ENCODE results near the gene AHSG.

DNA sequence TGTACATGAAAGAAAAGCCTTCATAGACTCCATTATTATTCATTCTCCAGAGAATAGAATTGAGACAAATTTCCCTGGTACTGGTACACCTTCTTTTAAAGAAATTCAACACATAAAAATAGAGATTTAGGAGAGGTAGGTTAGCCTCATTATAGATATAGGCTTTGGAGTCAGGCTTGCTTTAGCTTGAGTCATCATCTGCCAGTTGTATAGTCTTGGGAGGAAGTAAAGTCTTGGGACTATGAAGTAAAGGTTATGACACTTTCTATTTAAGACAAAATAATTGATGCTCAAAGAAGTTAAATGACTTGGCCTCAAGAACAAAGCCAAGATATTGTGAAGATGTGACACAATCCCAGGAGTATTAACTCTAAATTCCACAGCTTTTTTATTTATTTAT is 57.3 kb downstream of the AHSG start:
- TF ChIP-seq POLR2A (IDR thresholded peaks at IDR 0.05) (no peak), CTCF (IDR thresholded peaks at IDR 0.05 in 8 of 11, conservative IDR thresholded peaks at IDR 0.05 in 3 of 11) (no peak), POLR2AphosphoS5 (IDR thresholded peaks at IDR 0.05) (no peak)
